WTC11 (cell line): ENCODE results near the gene TCERG1. TPM values are rescaled to one million over a fixed set of nuclear protein-coding genes. Genes with fewer than 3 reads are reported as not detected.

Source experiments
- ATAC-seq: fragments of 200-7000 bp; cut with Tn5 transposase; 2 replicates; pipeline ENCODE4 v1.10.0; 2021; ENCODE audit warnings: mild to moderate bottlenecking, moderate library complexity
- CTCF ChIA-PET: fragments of 300-600 bp; sonication (Branson Sonifier 250); formaldehyde crosslinking; loops from one replicate; lab custom pipeline; 2021; ENCODE audit warnings: antibody characterized with exemption; lab: Charles Lee
- POLR2A ChIA-PET: fragments of 350-600 bp; sonication (Branson Sonifier 250); formaldehyde crosslinking; loops from one replicate; lab custom pipeline; 2021; ENCODE audit warnings: antibody characterized with exemption; lab: Charles Lee
- DNase-seq: peaks from one replicate; pipeline ENCODE4 v3.0.0; 2021; ENCODE audit warnings: low spot score
- H3K27ac Mint-ChIP-seq: 2 replicates; pipeline ENCODE4 v1.8.0; 2021; ENCODE audit warnings: mixed read lengths
- H3K27me3 Mint-ChIP-seq: 2 replicates; pipeline ENCODE4 v1.8.0; 2021; ENCODE audit warnings: low read depth, mild to moderate bottlenecking, moderate library complexity, mixed read lengths
- H3K36me3 Mint-ChIP-seq: 2 replicates; pipeline ENCODE4 v1.8.0; 2021; ENCODE audit warnings: mixed read lengths
- H3K4me1 Mint-ChIP-seq: 2 replicates; pipeline ENCODE4 v1.8.0; 2022; ENCODE audit warnings: mixed read lengths
- H3K4me3 Mint-ChIP-seq: 2 replicates; pipeline ENCODE4 v1.8.0; 2021; ENCODE audit warnings: mild to moderate bottlenecking, moderate library complexity, mixed read lengths
- H3K9me3 Mint-ChIP-seq: 2 replicates; pipeline ENCODE4 v1.8.0; 2021; ENCODE audit warnings: mixed read lengths
- JUN ChIP-seq: sonication (generic); formaldehyde crosslinking; IDR thresholded peaks from 2 replicates; pipeline ENCODE4 v1.8.0; 2023; ENCODE audit warnings: mild to moderate bottlenecking, missing genetic modification reagents
- MXD4 ChIP-seq: fragments of 250-450 bp; sonication (Bioruptor Pico); IDR thresholded peaks from 2 replicates; pipeline ENCODE4 v1.8.0; 2021; ENCODE audit warnings: mild to moderate bottlenecking, moderate library complexity, borderline replicate concordance
- NFATC4 ChIP-seq: fragments of 250-450 bp; sonication (Bioruptor Pico); IDR thresholded peaks from 2 replicates; pipeline ENCODE4 v1.9.0; 2021; ENCODE audit warnings: mild to moderate bottlenecking
- NFE2L1 ChIP-seq: sonication (generic); formaldehyde crosslinking; IDR thresholded peaks from 2 replicates; pipeline ENCODE4 v1.8.1; 2023; ENCODE audit warnings: missing genetic modification reagents
- NFYB ChIP-seq: sonication (generic); formaldehyde crosslinking; conservative IDR thresholded peaks from 2 replicates; pipeline ENCODE4 v1.8.0; 2022; ENCODE audit warnings: low read depth, missing genetic modification reagents
- NR1H2 ChIP-seq: sonication (generic); formaldehyde crosslinking; IDR thresholded peaks from 2 replicates; pipeline ENCODE4 v1.9.0; 2021; ENCODE audit warnings: mild to moderate bottlenecking, moderate library complexity, missing genetic modification reagents
- NR3C1 ChIP-seq: sonication (generic); formaldehyde crosslinking; conservative IDR thresholded peaks from 2 replicates; pipeline ENCODE4 v1.8.1; 2023; ENCODE audit warnings: low read depth, mild to moderate bottlenecking, missing genetic modification reagents
- RORB ChIP-seq: fragments of 250-450 bp; sonication (Bioruptor Pico); IDR thresholded peaks from 2 replicates; pipeline ENCODE4 v1.9.0; 2021; ENCODE audit warnings: mild to moderate bottlenecking
- SMAD3 ChIP-seq: sonication (generic); formaldehyde crosslinking; IDR thresholded peaks from 2 replicates; pipeline ENCODE4 v1.8.0; 2022; ENCODE audit warnings: missing genetic modification reagents, mild to moderate bottlenecking, borderline replicate concordance
- TEAD4 ChIP-seq: sonication (generic); formaldehyde crosslinking; IDR thresholded peaks from 2 replicates; pipeline ENCODE4 v1.8.0; 2022; ENCODE audit warnings: mild to moderate bottlenecking, missing genetic modification reagents
- total RNA-seq: library from RNA; stranded (reverse); gene quantifications from 3 replicates; pipeline ENCODE4 v1.2.3, GENCODE V29; 2021
- TF ChIP-seq, protein P1 (sequence below): sonication (generic); formaldehyde crosslinking; conservative IDR thresholded peaks from 2 replicates; pipeline ENCODE4 v1.8.1; 2022; ENCODE audit warnings: mild to moderate bottlenecking, missing genetic modification reagents
- TF ChIP-seq, protein P2 (sequence below): fragments of 250-450 bp; sonication (Bioruptor Pico); IDR thresholded peaks from 2 replicates; pipeline ENCODE4 v2.1.2; 2022; ENCODE audit warnings: mild to moderate bottlenecking, moderate library complexity
- TF ChIP-seq, protein P3 (sequence below): sonication (generic); formaldehyde crosslinking; IDR thresholded peaks from 2 replicates; pipeline ENCODE4 v1.8.1; 2023; ENCODE audit warnings: mild to moderate bottlenecking, missing genetic modification reagents
- TF ChIP-seq, protein P4 (sequence below): sonication (generic); formaldehyde crosslinking; IDR thresholded peaks from 2 replicates; pipeline ENCODE4 v1.8.1; 2022; ENCODE audit warnings: mild to moderate bottlenecking, missing genetic modification reagents, moderate library complexity, borderline replicate concordance
- TF ChIP-seq, protein P5 (sequence below): sonication (generic); formaldehyde crosslinking; IDR thresholded peaks from 2 replicates; pipeline ENCODE4 v1.8.0; 2022; ENCODE audit warnings: mild to moderate bottlenecking, missing genetic modification reagents
- TF ChIP-seq, protein P6 (sequence below): fragments of 250-450 bp; sonication (Bioruptor Pico); IDR thresholded peaks from 2 replicates; pipeline ENCODE4 v1.9.0; 2021; ENCODE audit warnings: mild to moderate bottlenecking, borderline replicate concordance

TCERG1 gene
- total RNA-seq, 1 experiment from 2014 or later = 117 TPM

DNA sequence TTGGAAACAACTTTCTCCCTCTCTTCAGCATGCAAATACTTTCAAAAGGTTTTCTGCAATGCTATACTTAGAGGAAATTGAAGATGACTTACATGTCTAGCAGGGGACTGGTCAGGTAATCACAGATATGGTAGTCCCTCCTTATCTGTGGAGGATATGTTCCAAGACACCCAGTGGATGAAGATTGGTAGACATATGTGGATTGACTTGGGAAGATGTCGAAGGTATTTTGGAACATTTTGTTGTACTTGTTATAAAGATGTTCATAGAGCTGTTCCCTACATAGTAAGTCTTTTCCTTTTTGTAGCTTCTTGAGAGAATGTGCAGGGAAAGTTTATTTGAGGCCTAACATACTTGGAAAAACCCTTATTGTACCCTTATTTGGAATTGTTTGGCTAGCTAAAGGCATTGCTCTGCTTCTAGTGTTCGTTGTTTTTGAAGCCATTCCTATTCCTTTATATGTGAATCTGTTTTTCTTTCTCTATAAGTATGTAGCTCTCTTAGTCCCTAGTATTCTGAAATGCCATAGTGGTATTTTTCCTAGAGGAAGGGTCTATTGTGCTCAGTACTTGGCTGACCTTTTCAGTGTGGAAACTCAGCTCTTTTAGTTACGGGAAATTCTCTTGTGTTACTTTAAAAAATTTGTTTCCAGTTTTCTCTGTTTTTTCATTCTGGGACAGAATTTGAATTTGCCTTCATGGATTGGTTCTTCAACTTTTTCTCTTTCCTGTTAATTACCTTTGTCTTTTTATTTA, 43.1 kb downstream of the TCERG1 start (continued):
- no peak for TF ChIP-seq TEAD4 (CRISPR knock-in tag)
- no peak for TF ChIP-seq SMAD3 (CRISPR knock-in tag)

DNA sequence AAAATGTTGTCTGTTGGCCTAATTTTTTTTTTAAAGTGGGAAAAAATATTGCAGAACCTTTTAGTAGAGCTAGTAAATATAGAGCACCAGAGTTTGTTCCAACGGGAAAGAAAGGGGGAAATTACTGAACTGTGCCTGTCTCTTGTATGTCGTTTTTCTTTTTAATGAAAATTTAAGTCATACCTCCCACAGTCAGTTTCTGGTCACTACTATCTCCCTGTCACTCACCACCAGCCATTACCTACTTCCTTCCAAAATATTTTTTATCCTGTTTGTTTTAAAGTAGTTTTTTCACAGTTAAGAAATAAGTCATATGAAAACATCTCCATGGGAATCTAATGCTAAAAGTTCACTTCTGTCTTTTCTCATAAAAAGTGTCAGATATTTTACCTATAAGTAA, 47.5 kb downstream of the TCERG1 start:
- POLR2A ChIA-PET = no interaction called here
- Mint-ChIP-seq H3K27me3 (no peaks in the 10 kb centered on the region), H3K4me3 (no peak overlapping the region), H3K27ac (no peak overlapping the region), H3K36me3 (peaks cover 25% of the 10 kb centered on the region), H3K4me1 (no peaks in the 10 kb centered on the region), H3K9me3 (no peaks in the 10 kb centered on the region)
- DNase-seq = no peak
- CTCF ChIA-PET = no interaction called here
- no peak for ATAC-seq
- TF ChIP-seq, protein P1, sequence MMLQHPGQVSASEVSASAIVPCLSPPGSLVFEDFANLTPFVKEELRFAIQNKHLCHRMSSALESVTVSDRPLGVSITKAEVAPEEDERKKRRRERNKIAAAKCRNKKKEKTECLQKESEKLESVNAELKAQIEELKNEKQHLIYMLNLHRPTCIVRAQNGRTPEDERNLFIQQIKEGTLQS = no peak
- TF ChIP-seq RORB = no peak
- TF ChIP-seq JUN (CRISPR knock-in tag) = no peak
- no peak for TF ChIP-seq NFYB (CRISPR knock-in tag)
- TF ChIP-seq, protein P2, sequence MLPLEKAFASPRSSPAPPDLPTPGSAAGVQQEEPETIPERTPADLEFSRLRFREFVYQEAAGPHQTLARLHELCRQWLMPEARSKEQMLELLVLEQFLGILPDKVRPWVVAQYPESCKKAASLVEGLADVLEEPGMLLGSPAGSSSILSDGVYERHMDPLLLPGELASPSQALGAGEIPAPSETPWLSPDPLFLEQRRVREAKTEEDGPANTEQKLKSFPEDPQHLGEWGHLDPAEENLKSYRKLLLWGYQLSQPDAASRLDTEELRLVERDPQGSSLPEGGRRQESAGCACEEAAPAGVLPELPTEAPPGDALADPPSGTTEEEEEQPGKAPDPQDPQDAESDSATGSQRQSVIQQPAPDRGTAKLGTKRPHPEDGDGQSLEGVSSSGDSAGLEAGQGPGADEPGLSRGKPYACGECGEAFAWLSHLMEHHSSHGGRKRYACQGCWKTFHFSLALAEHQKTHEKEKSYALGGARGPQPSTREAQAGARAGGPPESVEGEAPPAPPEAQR (CRISPR knock-in tag) = no peak
- no peak for TF ChIP-seq NFE2L1 (CRISPR knock-in tag)
- TF ChIP-seq, protein P3, sequence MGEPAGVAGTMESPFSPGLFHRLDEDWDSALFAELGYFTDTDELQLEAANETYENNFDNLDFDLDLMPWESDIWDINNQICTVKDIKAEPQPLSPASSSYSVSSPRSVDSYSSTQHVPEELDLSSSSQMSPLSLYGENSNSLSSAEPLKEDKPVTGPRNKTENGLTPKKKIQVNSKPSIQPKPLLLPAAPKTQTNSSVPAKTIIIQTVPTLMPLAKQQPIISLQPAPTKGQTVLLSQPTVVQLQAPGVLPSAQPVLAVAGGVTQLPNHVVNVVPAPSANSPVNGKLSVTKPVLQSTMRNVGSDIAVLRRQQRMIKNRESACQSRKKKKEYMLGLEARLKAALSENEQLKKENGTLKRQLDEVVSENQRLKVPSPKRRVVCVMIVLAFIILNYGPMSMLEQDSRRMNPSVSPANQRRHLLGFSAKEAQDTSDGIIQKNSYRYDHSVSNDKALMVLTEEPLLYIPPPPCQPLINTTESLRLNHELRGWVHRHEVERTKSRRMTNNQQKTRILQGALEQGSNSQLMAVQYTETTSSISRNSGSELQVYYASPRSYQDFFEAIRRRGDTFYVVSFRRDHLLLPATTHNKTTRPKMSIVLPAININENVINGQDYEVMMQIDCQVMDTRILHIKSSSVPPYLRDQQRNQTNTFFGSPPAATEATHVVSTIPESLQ (CRISPR knock-in tag) = no peak
- TF ChIP-seq, protein P4, sequence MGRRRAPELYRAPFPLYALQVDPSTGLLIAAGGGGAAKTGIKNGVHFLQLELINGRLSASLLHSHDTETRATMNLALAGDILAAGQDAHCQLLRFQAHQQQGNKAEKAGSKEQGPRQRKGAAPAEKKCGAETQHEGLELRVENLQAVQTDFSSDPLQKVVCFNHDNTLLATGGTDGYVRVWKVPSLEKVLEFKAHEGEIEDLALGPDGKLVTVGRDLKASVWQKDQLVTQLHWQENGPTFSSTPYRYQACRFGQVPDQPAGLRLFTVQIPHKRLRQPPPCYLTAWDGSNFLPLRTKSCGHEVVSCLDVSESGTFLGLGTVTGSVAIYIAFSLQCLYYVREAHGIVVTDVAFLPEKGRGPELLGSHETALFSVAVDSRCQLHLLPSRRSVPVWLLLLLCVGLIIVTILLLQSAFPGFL (CRISPR knock-in tag) = no peak
- TF ChIP-seq NR3C1 = no peak
- TF ChIP-seq, protein P5, sequence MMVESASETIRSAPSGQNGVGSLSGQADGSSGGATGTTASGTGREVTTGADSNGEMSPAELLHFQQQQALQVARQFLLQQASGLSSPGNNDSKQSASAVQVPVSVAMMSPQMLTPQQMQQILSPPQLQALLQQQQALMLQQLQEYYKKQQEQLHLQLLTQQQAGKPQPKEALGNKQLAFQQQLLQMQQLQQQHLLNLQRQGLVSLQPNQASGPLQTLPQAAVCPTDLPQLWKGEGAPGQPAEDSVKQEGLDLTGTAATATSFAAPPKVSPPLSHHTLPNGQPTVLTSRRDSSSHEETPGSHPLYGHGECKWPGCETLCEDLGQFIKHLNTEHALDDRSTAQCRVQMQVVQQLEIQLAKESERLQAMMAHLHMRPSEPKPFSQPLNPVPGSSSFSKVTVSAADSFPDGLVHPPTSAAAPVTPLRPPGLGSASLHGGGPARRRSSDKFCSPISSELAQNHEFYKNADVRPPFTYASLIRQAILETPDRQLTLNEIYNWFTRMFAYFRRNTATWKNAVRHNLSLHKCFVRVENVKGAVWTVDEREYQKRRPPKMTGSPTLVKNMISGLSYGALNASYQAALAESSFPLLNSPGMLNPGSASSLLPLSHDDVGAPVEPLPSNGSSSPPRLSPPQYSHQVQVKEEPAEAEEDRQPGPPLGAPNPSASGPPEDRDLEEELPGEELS = no peak
- no peak for TF ChIP-seq MXD4 (CRISPR knock-in tag)
- TF ChIP-seq NFATC4 (CRISPR knock-in tag) = no peak
- no peak for TF ChIP-seq NR1H2 (CRISPR knock-in tag)
- TF ChIP-seq, protein P6, sequence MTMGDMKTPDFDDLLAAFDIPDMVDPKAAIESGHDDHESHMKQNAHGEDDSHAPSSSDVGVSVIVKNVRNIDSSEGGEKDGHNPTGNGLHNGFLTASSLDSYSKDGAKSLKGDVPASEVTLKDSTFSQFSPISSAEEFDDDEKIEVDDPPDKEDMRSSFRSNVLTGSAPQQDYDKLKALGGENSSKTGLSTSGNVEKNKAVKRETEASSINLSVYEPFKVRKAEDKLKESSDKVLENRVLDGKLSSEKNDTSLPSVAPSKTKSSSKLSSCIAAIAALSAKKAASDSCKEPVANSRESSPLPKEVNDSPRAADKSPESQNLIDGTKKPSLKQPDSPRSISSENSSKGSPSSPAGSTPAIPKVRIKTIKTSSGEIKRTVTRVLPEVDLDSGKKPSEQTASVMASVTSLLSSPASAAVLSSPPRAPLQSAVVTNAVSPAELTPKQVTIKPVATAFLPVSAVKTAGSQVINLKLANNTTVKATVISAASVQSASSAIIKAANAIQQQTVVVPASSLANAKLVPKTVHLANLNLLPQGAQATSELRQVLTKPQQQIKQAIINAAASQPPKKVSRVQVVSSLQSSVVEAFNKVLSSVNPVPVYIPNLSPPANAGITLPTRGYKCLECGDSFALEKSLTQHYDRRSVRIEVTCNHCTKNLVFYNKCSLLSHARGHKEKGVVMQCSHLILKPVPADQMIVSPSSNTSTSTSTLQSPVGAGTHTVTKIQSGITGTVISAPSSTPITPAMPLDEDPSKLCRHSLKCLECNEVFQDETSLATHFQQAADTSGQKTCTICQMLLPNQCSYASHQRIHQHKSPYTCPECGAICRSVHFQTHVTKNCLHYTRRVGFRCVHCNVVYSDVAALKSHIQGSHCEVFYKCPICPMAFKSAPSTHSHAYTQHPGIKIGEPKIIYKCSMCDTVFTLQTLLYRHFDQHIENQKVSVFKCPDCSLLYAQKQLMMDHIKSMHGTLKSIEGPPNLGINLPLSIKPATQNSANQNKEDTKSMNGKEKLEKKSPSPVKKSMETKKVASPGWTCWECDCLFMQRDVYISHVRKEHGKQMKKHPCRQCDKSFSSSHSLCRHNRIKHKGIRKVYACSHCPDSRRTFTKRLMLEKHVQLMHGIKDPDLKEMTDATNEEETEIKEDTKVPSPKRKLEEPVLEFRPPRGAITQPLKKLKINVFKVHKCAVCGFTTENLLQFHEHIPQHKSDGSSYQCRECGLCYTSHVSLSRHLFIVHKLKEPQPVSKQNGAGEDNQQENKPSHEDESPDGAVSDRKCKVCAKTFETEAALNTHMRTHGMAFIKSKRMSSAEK (CRISPR knock-in tag) = no peak
